ENCODE measurements around the gene EMILIN1.
"Not testable (repeated sequence)": the region's sequence is repeated elsewhere in the genome, so short reads cannot be mapped to it uniquely, and the experiment has no call there.

The EMILIN1 gene

DNA sequence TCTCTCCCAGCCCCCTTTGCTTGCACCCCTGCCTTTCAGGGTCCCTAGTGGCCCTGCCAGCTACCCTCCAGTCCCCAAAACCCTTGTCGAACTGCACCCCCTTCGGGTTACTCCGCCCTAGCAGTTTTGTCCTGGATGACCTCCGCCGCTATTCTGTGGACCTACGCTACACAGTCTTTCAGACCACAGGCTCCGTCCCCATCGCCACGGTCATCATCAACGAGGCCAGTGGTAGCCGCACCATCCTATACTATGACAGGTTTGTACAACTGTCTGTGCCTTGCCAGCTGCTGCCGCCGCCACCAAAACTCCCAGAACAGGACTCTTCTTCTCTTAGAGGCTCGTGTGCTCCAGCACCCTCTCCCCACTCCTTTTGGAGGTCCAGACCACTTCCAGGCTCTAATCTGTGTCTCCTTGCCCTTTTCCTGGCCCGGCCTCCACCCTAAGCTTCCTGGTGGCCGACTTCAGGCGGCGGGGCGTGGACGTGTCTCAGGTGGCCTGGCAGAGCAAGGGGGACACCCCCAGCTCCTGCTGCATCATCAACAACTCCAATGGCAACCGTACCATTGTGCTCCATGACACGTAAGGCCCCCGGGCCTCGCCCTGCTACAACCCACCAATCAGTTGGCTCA lies 16.1 kb downstream of the EMILIN1 start:
- no peak for DNase-seq (ENCODE audit: low read depth)

- DNase-seq (ENCODE audit: low read depth): no peak
These were observed 17.0 kb downstream of the EMILIN1 start for GRCh38 chr2:27095427-27095744.

DNA sequence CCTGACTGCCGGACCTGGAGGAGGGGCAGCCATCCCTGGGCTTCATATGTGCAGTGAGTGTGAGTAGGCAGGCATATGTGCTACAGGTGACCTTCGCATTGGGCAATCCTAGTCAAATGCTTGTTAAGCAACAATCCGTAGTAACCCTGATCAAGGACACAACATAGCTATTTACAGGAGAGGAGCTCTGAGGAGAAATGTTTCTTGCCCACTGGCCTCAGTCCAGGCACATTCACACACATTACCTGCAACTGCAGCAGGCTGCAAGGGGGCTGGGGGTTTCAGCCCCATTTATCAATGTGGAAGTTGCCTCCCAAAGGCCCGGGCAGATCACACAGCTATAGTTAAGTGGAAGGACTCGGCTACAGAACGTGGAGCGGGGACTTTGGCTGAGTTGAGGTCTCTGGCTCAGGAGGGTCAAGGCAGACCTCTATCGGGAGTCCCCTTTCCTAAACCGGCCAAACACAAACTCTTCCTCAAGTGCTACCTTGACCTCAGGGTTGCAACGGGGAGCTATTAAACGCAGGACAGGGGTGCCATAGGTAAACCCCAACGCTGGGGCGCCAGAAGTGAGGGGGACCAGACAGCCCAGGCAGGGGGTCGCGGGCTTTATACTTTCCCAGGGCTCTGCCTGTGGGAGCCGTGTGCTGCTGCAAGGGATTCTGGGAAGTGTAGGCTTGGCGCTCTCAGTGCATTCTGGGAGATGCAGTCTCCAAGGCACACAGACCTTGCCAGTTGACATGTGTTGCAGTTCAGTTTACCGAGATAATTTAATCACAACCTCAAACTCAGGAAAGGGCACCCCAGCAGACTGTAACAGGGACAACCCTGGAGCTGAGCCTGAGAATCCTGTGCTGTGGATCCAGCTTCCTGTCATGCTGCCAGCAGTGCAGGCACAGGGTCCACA lies 17.6 kb downstream of the EMILIN1 start:
- peak; percentile 73 for DNase-seq (ENCODE audit: low read depth)

DNA sequence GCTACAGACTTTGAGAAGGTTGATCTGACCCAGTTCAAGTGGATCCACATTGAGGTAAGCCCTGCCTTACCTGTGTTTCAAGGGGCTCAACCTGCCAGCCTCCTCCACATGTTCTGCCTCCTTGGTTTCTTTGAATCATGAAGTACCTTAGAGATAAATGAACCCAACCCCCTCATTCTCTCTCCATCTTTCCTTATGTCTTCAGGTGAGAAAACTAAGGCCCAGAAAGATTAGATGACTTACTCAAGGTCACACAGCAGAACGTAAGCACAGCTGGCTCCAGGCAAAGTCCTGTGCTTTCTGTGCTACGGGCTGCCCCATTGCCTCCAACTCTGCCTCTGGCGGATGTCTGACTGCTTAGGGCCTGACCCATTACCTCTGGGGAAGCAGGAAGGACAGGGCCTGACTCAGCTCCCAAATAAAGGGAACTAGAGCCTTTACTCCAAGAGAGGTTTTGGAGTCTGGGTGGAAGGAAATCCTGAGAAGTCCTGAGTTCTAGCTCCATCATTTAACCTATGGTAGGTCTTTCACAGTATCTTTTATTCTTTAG lies 18.4 kb downstream of the EMILIN1 start:
- no peak for DNase-seq (ENCODE audit: low read depth)

GRCh38 chr2:27097341-27097740 lies 18.9 kb downstream of the EMILIN1 start:
- DNase-seq (ENCODE audit: low read depth): no peak

DNA sequence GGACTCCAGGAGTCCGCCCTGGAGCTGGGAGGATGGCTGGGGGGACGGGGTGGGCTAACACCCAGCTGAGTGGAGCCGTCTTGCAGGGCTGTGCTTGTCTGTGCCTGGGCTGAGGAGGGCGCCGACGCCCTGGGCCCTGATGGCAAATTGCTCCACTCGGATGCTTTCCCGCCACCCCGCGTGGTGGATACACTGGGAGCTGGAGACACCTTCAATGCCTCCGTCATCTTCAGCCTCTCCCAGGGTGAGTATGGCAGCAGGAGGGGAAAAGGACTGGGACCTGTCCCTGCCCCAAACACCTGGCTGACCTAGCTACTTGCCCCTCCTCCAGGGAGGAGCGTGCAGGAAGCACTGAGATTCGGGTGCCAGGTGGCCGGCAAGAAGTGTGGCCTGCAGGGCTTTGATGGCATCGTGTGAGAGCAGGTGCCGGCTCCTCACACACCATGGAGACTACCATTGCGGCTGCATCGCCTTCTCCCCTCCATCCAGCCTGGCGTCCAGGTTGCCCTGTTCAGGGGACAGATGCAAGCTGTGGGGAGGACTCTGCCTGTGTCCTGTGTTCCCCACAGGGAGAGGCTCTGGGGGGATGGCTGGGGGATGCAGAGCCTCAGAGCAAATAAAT lies 21.0 kb downstream of the EMILIN1 start:
- no peak for DNase-seq (ENCODE audit: low read depth)

GRCh38 chr2:27100036-27100435 lies 21.6 kb downstream of the EMILIN1 start:
- no peak for DNase-seq (ENCODE audit: low read depth)

GRCh38 chr2:27102329-27102728 lies 23.9 kb downstream of the EMILIN1 start:
- no peak for DNase-seq (ENCODE audit: low read depth)

- DNase-seq (ENCODE audit: low read depth): no peak
These were observed 27.6 kb downstream of the EMILIN1 start for GRCh38 chr2:27105981-27106380.

- no peak for DNase-seq (ENCODE audit: low read depth)
These were observed 29.8 kb downstream of the EMILIN1 start for GRCh38 chr2:27108221-27108620.

DNA sequence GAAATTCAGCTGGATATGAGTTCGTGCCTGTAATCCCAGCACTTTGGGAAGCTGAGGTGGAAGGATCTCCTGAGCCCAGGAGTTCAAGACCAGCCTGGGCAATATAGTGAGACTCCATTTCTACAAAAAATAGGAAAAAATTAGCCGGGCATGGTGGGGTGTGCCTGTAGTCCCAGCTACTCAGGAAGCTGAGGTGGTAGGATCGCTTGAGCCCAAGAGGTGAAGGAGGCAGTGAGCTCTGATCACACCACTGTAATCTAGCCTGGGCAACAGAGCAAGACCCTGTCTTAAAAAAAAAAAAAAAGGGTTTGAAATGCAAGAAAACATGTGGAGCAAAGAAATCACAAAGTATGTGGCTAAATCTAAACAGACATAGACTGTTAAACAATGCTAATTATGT lies 30.7 kb downstream of the EMILIN1 start:
- DNase-seq (ENCODE audit: low read depth): no peak

GRCh38 chr2:27110603-27111352 lies 32.4 kb downstream of the EMILIN1 start:
- DNase-seq (ENCODE audit: low read depth): not testable (repeated sequence)

DNA sequence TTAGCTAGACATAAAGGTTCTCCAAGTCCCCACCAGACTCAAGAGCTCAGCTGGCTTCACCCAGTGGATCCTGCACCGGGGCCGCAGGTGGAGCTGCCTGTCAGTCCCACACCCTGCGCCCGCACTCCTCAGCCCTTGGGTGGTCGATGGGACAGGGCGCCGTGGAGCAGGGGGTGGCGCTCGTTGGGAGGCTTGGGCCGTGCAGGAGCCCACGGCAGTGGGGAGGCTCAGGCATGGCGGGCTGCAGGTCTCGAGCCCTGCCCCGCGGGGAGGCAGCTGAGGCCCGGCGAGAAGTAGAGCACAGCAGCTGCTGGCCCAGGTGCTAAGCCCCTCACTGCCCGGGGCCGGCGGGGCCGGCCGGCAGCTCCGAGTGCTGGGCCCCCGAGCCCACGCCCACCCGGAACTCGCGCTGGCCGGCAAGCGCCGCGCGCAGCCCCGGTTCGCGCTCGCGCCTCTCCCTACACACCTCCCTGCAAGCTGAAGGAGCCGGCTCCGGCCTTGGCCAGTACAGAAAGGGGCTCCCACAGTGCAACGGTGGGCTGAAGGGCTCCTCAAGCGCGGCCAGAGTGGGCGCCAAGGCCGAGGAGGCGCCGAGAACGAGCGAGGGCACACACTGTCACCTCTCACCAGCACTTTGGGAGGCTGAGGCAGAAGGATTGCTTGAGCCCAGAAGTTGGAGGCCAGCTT lies 33.1 kb downstream of the EMILIN1 start:
- DNase-seq (ENCODE audit: low read depth): not testable (repeated sequence)

DNA sequence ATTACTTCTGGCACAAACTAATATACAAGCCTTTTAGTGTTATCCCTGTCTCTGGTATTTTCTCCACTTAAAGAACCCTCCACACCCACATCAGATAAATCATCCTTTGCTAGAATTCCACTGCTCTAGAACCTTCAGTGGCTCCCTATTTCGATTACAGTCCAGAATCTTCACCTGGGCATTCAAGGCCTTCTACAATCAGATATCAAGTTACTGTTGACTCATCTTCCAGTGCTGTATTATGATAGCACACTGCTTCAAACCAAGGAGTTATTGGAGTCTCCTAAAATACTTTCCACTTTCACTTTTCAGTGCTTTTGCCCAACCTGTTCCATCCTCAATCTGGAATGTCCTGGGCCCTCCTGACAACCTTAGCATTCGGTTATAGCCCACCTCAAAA lies 37.1 kb downstream of the EMILIN1 start:
- no peak for DNase-seq (ENCODE audit: low read depth)

- no peak for DNase-seq (ENCODE audit: low read depth)
These were observed 39.6 kb downstream of the EMILIN1 start for GRCh38 chr2:27117995-27118524.

- no peak for DNase-seq (ENCODE audit: low read depth)
These were observed 40.3 kb downstream of the EMILIN1 start, which contains the start of gene CGREF1 for GRCh38 chr2:27118525-27119329. Gene CGREF1 (minus strand): TSS chr2:27119128. CDS start chr2:27104366, 14,762 bp downstream.

DNA sequence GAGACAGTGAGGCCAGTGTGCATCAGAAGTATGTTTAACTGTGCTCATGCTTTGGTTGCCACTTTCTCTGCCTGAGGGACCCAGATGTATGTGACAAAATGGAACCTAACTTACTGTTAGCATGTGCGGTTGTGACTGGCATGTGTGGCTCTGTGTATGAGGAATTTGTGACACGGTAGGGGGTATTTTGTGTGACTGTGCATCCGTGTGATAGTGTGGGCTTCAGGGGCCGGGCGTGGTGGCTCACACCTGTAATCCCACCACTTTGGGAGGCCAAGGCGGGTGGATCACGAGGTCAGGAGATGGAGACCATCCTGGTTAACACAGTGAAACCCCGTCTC lies 40.9 kb downstream of the EMILIN1 start:
- DNase-seq (ENCODE audit: low read depth): not testable (repeated sequence)

GRCh38 chr2:27121906-27122305 lies 43.5 kb downstream of the EMILIN1 start:
- no peak for DNase-seq (ENCODE audit: low read depth)

GRCh38 chr2:27122791-27123190 lies 44.4 kb downstream of the EMILIN1 start:
- no peak for DNase-seq (ENCODE audit: low read depth)

Data from amniotic epithelial cell (primary cell).